Activated T-cell treated with anti-CD3 and anti-CD28 coated beads for 48 hours (primary cell): Measurements from ENCODE around the gene HOXD12.
A peak's percentile ranks its signal among the peaks of the same experiment; 100 is the strongest.

Source experiments
- DNase-seq: peaks from one replicate; pipeline ENCODE4 v3.0.0-alpha.2; 2020; ENCODE audit warnings: low read depth

Gene HOXD12

GRCh38 chr2:176092270-176093144, 7.1 kb upstream of the HOXD12 start, which contains the start of gene HOXD13:
HOXD13 (plus strand) TSS chr2:176092721; CDS start chr2:176092891, 170 bp downstream.
- DNase-seq: no peak

GRCh38 chr2:176093145-176093897, 6.3 kb upstream of the HOXD12 start:
- no peak for DNase-seq

- DNase-seq: no peak
Observed at GRCh38 chr2:176093898-176094249, 5.7 kb upstream of the HOXD12 start.

GRCh38 chr2:176094349-176094748, 5.2 kb upstream of the HOXD12 start:
- no peak for DNase-seq

- no peak for DNase-seq
Observed at GRCh38 chr2:176095421-176095820, 4.2 kb upstream of the HOXD12 start.

GRCh38 chr2:176096243-176096985, 3.2 kb upstream of the HOXD12 start:
- DNase-seq: no peak

- DNase-seq: peak; percentile 48
Observed at GRCh38 chr2:176096986-176097819, 2.4 kb upstream of the HOXD12 start.

GRCh38 chr2:176097820-176098365, 1.7 kb upstream of the HOXD12 start:
- no peak for DNase-seq

- DNase-seq: no peak
Observed at GRCh38 chr2:176098366-176099158, 1.0 kb upstream of the HOXD12 start.

- no peak for DNase-seq
Observed at GRCh38 chr2:176099159-176099727, 352 bp upstream of the HOXD12 start.

GRCh38 chr2:176100547-176101140, 1.0 kb downstream of the HOXD12 start:
- DNase-seq: no peak

- no peak for DNase-seq
Observed at GRCh38 chr2:176101216-176101830, 1.7 kb downstream of the HOXD12 start.

- DNase-seq: no peak
Observed at GRCh38 chr2:176101842-176102241, 2.2 kb downstream of the HOXD12 start.

- DNase-seq: no peak
Observed at GRCh38 chr2:176102309-176102866, 2.8 kb downstream of the HOXD12 start.

GRCh38 chr2:176103194-176103593, 3.6 kb downstream of the HOXD12 start:
- no peak for DNase-seq

- no peak for DNase-seq
Observed at GRCh38 chr2:176103742-176104315, 4.2 kb downstream of the HOXD12 start.

- DNase-seq: no peak
Observed at GRCh38 chr2:176104316-176105077, 4.9 kb downstream of the HOXD12 start.
